ENCODE measurements around the gene SLC6A8. TPM values are rescaled to one million over a fixed set of nuclear protein-coding genes. Genes with fewer than 3 reads are reported as not detected.

Gene SLC6A8
- total RNA-seq, 1 donor from 2014 or later: 108 TPM

DNA sequence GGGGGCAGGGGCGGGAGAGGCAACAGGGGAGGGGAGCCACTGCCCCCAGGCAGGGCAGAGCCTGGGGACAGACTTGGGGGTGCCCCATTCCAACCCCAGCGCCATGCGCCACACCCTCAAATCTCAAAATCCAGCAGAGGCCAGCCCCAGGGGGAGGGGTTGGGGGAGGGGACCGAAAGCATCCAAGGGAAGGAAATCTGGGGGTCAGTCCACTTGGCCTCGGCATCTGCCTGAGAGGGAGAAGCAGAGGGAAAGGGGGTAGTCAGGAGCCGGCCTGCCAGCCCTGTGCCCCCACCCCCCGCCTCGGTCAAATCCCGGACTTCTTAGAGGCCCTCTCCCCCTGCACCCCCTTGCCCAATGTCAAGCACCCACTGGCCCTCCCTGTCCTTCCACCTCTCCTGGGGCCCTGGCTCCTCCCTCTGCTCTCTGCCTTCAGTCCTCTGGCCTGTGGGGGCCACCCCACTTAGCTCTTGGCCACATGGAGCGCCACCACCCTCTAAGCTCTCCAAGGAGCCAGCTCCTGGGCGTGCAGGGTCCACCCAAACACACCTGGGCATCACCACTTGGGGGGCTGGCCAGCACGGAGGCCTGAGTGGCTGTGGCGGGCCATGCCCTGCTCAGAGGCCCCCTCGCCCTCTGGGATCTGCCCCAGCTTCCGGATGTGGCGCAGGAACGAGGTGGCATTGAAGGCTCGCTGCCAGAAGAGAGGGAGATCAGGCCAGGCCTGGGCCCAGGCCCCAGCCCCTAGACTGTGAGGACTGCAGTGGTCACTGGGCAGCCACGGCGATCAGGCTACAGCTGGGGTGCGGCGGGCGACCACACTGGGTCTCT is 17.6 kb upstream of the SLC6A8 start:
- DNase-seq: no peak
- Mint-ChIP-seq H3K4me3 (ENCODE audit: unreplicated experiment) (no peak overlapping the region), H3K9me3 (ENCODE audit: unreplicated experiment) (peaks cover 3% of the 10 kb centered on the region), H3K27ac (ENCODE audit: unreplicated experiment) (no peak overlapping the region), H3K27me3 (ENCODE audit: unreplicated experiment) (peaks cover 8% of the 10 kb centered on the region), H3K36me3 (ENCODE audit: unreplicated experiment) (no peaks in the 10 kb centered on the region), H3K4me1 (ENCODE audit: low read depth, unreplicated experiment) (peaks cover 1% of the 10 kb centered on the region)
- no peak for TF ChIP-seq CTCF (IDR thresholded peaks at IDR 0.05; ENCODE audit: partially characterized antibody, unreplicated experiment)

- no peak for DNase-seq
- no peak for TF ChIP-seq CTCF (IDR thresholded peaks at IDR 0.05; ENCODE audit: partially characterized antibody, unreplicated experiment)
- H3K27ac Mint-ChIP-seq (ENCODE audit: unreplicated experiment): no peak overlapping the region
- H3K9me3 Mint-ChIP-seq (ENCODE audit: unreplicated experiment): peaks cover 2% of the 10 kb centered on the region
- peaks cover 8% of the 10 kb centered on the region for H3K27me3 Mint-ChIP-seq (ENCODE audit: unreplicated experiment)
- peaks cover 1% of the 10 kb centered on the region for H3K4me1 Mint-ChIP-seq (ENCODE audit: low read depth, unreplicated experiment)
- no peak overlapping the region for H3K4me3 Mint-ChIP-seq (ENCODE audit: unreplicated experiment)
- H3K36me3 Mint-ChIP-seq (ENCODE audit: unreplicated experiment): no peaks in the 10 kb centered on the region
Observed at GRCh38 chrX:153670748-153671588, 16.8 kb upstream of the SLC6A8 start.

- peaks cover 1% of the 10 kb centered on the region for H3K4me1 Mint-ChIP-seq (ENCODE audit: low read depth, unreplicated experiment)
- TF ChIP-seq CTCF (IDR thresholded peaks at IDR 0.05; ENCODE audit: partially characterized antibody, unreplicated experiment): no peak
- no peaks in the 10 kb centered on the region for H3K36me3 Mint-ChIP-seq (ENCODE audit: unreplicated experiment)
- H3K27ac Mint-ChIP-seq (ENCODE audit: unreplicated experiment): no peak overlapping the region
- H3K4me3 Mint-ChIP-seq (ENCODE audit: unreplicated experiment): no peak overlapping the region
- peaks cover 2% of the 10 kb centered on the region for H3K9me3 Mint-ChIP-seq (ENCODE audit: unreplicated experiment)
- H3K27me3 Mint-ChIP-seq (ENCODE audit: unreplicated experiment): peaks cover 4% of the 10 kb centered on the region
- no peak for DNase-seq
Observed at GRCh38 chrX:153671589-153672530, 15.9 kb upstream of the SLC6A8 start.

- no peak for DNase-seq
- Mint-ChIP-seq H3K36me3 (ENCODE audit: unreplicated experiment) (no peaks in the 10 kb centered on the region), H3K27me3 (ENCODE audit: unreplicated experiment) (peaks cover 4% of the 10 kb centered on the region), H3K9me3 (ENCODE audit: unreplicated experiment) (peaks cover 2% of the 10 kb centered on the region), H3K4me3 (ENCODE audit: unreplicated experiment) (no peak overlapping the region), H3K27ac (ENCODE audit: unreplicated experiment) (no peak overlapping the region), H3K4me1 (ENCODE audit: low read depth, unreplicated experiment) (peaks cover 1% of the 10 kb centered on the region)
- no peak for TF ChIP-seq CTCF (IDR thresholded peaks at IDR 0.05; ENCODE audit: partially characterized antibody, unreplicated experiment)
Observed at GRCh38 chrX:153672531-153673427, 14.9 kb upstream of the SLC6A8 start.

All from glutamatergic neuron (in vitro differentiated cells).